ENCODE data around the gene TSHZ1.

TSHZ1 gene

GRCh38 chr18:75207310-75208154 is 3.1 kb upstream of the TSHZ1 start:
- no peak for DNase-seq (ENCODE audit: low read depth)

- DNase-seq (ENCODE audit: low read depth) = peak; percentile 15
Measured at GRCh38 chr18:75208155-75208835, 2.3 kb upstream of the TSHZ1 start.

GRCh38 chr18:75208836-75209128 is 1.8 kb upstream of the TSHZ1 start:
- peak; percentile 21 for DNase-seq (ENCODE audit: low read depth)

GRCh38 chr18:75209129-75209950 is 1.3 kb upstream of the TSHZ1 start, which contains the start of gene PTGR3:
PTGR3 (minus strand) TSS chr18:75209139; CDS start chr18:75209058, 81 bp downstream.
- DNase-seq (ENCODE audit: low read depth) = peak; percentile 45

DNA sequence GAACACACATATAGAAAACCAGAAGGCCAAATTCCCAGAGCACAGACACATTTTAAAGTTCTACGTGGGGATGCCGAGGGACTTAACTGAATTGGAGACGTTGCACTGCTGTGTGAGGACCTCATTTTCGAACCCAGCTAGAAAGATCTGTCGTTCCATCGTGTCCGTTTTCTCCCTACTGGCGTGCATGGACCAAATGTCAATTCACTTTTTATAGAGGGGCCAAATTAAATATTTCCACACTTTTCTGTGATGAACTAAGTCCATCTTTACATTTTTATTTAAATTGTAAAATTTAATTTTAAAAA is 692 bp upstream of the TSHZ1 start:
- no peak for DNase-seq (ENCODE audit: low read depth)

- no peak for DNase-seq (ENCODE audit: low read depth)
Measured at GRCh38 chr18:75211002-75211621, 515 bp downstream of the TSHZ1 start.

DNA sequence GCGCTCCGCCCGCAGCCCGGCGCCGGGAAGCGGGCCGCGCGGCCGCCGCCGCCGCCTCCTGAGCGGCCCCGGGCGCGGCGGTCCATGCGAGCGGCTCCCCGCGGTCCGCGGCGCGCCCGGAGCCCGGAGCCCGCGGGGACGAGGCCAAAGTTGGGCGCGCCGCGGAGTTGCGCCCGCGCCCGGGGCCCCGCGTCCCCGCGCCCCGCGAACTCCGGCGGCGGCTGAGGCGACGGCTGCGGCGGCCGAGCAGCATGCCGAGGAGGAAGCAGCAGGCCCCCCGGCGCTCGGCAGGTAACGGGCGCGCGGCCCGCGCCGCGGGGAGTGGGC is 992 bp downstream of the TSHZ1 start:
- no peak for DNase-seq (ENCODE audit: low read depth)

GRCh38 chr18:75211953-75212750 is 1.6 kb downstream of the TSHZ1 start:
- DNase-seq (ENCODE audit: low read depth) = peak; percentile 20

DNA sequence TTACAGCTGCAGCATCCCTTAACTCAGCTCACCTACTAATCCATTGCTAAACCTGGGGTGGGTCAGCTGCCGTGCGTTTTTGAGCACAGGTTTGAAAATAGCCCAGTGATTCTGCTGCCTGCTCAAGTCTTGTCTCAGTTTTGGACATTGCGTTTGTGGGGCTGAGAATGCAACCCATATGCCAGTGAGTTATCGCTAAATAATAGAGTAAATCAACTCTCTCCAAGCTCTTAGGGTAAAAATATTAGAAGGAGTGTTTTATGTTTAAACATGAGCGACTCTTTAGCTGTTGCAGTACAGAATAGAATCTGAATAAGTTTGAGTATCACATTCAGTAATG is 2.1 kb downstream of the TSHZ1 start:
- DNase-seq (ENCODE audit: low read depth) = no peak

DNA sequence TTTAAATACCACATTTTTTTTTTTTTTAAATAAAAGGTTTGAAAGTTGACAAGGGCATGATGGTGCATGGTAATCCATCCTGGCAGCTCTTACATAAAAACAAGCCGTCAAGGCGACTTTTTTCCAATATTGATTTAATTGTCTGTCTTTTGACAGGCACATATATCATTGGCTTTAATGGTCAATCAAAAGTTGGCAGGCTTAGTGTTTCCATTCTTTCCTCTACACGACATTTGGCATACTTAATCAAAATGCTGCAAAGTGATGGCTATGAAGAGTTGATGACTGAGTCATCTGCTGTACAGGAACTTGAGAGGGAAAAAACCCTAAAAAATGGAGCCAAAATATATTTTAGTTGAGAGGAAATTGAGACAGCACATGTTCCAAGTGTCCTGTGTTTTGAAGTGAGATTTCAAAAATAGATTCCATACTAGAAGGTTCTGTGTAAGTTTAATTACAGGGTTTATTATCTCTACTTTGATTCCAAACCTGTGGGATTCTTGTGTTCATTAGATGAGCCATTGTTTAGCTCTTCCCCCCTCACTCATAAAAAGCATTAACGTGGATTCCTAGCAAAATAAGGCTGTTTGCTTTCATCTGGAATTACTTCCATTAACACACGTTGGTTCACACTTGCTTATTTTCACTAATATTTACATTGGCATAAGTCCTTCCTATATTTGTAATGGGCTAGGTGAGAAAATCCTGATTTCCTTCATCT is 3.2 kb downstream of the TSHZ1 start:
- DNase-seq (ENCODE audit: low read depth) = no peak

- no peak for DNase-seq (ENCODE audit: low read depth)
Measured at GRCh38 chr18:75214332-75214690, 3.7 kb downstream of the TSHZ1 start.

DNA sequence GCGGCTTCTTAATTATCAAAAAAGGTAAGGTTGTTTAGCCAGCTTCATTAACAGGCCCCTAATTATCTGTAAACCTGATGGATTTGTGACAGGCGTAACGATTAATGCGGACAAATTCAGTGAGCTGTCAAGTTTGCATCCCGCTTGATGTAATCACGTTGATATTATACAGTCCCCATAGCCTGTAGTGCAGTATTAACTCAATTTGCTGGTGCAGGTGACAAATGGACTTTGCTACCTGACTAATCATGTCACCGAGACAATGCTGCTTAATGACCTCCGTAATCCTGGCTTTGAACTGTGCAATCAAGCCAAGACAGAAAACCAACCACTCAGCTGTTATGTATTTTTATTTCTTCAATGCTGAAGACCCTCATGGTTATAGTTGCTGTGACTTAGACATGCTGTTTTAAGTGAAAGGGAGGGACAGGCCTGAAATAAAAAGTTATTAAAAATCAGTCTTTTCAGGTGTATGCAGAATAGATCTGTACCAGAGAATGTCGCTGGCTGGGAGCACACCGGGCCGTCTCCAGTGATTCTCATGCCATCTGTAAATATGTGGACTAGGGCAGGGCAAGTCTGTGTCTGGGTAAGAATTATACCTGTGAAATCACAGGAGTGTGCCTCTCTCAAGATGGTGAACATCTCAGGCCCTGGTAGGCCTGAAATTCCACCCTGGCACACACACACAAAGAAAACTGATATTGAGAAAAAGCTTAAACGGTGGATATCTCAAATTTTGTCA is 4.3 kb downstream of the TSHZ1 start:
- DNase-seq (ENCODE audit: low read depth) = no peak

DNA sequence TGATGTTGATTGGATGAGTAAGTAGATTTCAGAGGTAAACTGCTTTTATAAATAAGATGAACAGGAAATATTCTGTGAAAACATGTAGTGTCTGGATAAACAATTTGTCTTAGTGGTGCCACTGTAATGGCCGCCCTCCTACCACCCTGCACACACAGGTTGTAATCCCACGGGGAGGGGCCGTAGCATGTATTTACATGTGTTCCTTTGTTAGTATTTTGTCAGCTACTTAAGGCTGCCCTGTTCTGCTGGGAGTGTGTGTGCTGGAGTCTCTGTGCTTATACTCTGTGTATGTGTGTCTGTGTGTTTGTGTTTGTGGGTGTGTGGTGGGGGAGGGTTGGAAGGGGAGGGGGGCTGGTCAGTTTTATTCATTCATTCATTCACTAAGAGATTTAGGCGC is 5.1 kb downstream of the TSHZ1 start:
- no peak for DNase-seq (ENCODE audit: low read depth)

DNA sequence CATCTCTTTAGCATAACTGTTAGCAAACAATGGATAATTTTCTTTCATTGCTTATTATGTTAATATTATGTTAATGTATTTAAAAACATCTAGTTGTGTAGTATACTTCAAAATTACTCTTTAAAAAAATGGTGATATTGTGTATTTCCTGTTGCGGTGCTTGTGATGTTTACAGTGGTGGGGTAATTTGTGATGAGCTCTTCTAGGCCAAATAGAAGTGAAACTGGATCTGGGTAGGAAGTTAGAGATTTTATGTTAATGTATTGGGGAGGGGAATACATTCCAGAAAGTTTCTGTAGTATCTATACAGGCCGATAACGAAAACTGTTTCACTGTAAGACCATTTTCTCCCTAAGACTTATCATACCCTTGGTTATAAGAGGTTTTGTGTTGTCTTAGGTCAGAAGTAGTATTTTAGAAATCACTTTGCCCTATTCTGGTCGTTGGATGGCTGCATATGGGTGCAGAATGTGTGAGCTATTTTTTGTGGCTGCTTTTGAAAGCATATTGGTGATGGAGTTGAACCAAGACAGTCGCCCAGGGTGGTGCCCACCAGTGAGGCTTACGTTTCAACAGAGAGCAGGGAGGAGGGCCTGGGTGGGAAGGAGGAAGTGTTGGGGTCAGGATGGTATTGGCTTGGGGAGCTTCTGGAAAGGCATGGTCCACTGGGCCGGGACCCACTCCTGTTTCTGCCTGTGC is 5.8 kb downstream of the TSHZ1 start:
- DNase-seq (ENCODE audit: low read depth) = no peak

GRCh38 chr18:75216911-75217689 is 6.5 kb downstream of the TSHZ1 start:
- DNase-seq (ENCODE audit: low read depth) = no peak

DNA sequence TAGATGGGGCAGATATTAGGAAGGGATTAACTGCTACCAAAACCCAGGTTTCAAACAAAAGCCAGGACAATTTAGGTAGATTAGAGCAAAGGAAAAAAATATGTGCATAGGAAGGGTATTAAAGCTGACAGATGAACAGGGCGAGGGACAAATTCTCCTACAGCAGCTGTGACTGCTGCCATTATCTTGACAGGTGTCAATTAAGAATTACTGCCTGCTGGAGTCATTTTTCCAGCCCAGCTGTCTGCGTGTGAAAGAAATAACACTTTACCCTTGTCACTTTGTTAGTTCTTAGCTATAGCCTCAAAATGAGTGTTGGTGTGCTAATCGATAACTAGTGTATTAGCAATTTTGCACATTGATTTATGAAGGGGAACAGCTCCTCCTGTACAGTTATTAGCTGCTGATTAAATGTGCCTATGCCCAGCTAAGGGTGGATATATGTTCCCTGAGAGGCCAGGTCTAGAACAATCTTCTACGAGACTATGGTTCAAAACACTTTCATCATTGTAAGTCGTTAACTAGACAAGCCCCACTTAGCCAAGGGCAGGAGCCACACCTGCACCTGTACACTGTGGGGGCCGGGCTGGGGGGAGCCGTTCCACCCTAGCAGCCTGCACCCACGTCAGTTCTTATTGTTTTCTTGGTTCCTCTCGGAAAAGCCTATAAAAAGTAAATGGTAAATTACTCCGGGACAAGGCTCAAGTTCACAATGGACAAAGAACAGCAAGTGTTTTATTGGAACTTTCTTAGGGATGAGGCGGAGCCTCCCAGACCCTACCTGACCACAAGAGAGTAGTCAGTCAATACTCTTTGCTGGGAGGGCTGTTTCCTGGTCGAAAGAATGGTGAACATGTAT is 7.7 kb downstream of the TSHZ1 start:
- DNase-seq (ENCODE audit: low read depth) = no peak

DNA sequence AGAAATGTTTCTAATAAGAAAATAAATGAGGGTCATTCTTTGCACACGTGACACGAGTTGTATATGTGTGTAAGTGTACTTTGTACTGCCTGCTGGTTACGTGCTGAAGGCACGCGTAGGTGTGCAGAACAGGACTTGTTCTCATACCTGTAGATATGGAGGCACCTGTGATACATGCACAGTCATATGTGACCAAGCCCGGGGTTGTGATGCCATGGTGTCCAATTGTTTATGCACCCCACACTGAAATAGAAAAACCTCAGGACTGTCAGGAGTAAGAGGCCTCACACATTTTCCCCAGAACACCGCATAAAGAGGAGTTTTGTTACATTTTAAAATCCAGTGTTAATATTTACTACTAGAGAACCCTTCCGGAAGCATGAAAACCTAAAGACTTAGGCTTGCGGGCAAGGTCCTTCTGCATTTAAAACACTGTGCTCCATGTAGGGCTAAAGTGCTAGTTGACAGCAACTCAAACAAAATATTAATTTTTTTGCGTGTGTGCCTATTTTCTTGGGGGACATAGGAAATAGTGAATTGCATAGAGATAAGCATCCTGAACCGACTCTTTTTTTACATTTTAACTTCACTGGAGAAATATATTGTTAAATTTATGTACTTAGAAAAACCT is 9.3 kb downstream of the TSHZ1 start:
- no peak for DNase-seq (ENCODE audit: low read depth)

Data from stimulated activated CD8-positive, alpha-beta memory T cell treated with anti-CD3 and anti-CD28 coated beads, Interleukin-15, amount 100 ng/mL, for 24 hours (primary cell).